PFSK-1 (cell line): Measurements from ENCODE around the gene DRGX.

Experiments
- FOXP2 ChIP-seq: optimal IDR thresholded peaks from 2 replicates; pipeline ENCODE3; 2011; ENCODE audit warnings: borderline replicate concordance, control low read depth, inconsistent platforms; ENCODE audit not compliant: insufficient read depth; ENCODE audit errors: extremely low read length, extremely low read depth
- POLR2AphosphoS5 ChIP-seq: IDR thresholded peaks from 2 replicates; pipeline ENCODE4 v1.6.1; 2012; ENCODE audit warnings: low read depth, mild to moderate bottlenecking, control low read depth, low read length, moderate library complexity
- REST ChIP-seq, 2 experiments: IDR thresholded peaks; 2 replicates each; pipeline versions ENCODE4 v1.6.1 to v1.8.0; 2011 to 2012; ENCODE audit warnings: low read depth in 2 of 2, low read length in 2 of 2, control low read depth in 1 of 2, inconsistent platforms in 1 of 2, mild to moderate bottlenecking in 1 of 2, moderate library complexity in 1 of 2; ENCODE audit not compliant: insufficient read depth in 1 of 2
- SIN3A ChIP-seq: IDR thresholded peaks from 2 replicates; pipeline ENCODE4 v1.6.1; 2012; ENCODE audit warnings: mild to moderate bottlenecking, low read length, moderate library complexity, borderline replicate concordance; ENCODE audit not compliant: insufficient read depth
- TAF1 ChIP-seq: IDR thresholded peaks from 2 replicates; pipeline ENCODE4 v1.6.1; 2012; ENCODE audit warnings: low read length, control low read depth, borderline replicate concordance; ENCODE audit not compliant: insufficient read depth

DRGX gene

GRCh38 chr10:49348593-49348992 lies 47.3 kb downstream of the DRGX start:
- TF ChIP-seq FOXP2 (no peak), REST (IDR thresholded peaks at IDR 0.05; ENCODE audit: insufficient read depth in 1 of 2, low read depth in 2 of 2, low read length in 2 of 2) (no peak), SIN3A (no peak), POLR2AphosphoS5 (no peak), TAF1 (no peak)

DNA sequence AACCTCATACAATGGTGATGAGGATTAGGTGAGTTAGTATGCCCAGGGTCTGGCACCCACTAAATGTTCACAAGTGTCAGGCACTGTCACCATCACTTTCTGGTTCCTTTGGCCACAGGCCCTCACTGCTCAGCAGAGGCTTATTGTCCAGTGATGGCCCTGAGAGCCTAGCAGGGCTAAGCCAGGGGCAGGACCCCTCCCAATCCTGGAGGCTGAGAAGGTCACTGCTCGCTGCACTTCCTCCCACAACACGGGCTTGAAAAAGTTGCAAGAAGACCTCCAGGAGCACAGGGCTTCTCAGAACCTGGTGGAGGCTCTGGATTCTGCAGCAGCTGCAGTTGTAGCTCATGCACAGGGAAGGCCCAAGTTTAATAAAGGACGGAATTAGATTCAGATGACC lies 48.1 kb downstream of the DRGX start:
- TF ChIP-seq REST (IDR thresholded peaks at IDR 0.05; ENCODE audit: insufficient read depth in 1 of 2, low read depth in 2 of 2, low read length in 2 of 2), result no peak
- no peak for TF ChIP-seq POLR2AphosphoS5
- no peak for TF ChIP-seq FOXP2
- TF ChIP-seq SIN3A, result no peak
- TF ChIP-seq TAF1, result no peak

- no peak for TF ChIP-seq REST (IDR thresholded peaks at IDR 0.05; ENCODE audit: insufficient read depth in 1 of 2, low read depth in 2 of 2, low read length in 2 of 2)
- TF ChIP-seq SIN3A, result no peak
- no peak for TF ChIP-seq TAF1
- no peak for TF ChIP-seq FOXP2
- no peak for TF ChIP-seq POLR2AphosphoS5
Measured at GRCh38 chr10:49347342-49347741, 48.5 kb downstream of the DRGX start.

- TF ChIP-seq REST (IDR thresholded peaks at IDR 0.05; ENCODE audit: insufficient read depth in 1 of 2, low read depth in 2 of 2, low read length in 2 of 2) (no peak), SIN3A (no peak), FOXP2 (no peak), POLR2AphosphoS5 (no peak), TAF1 (no peak)
Measured at GRCh38 chr10:49344840-49345239, 51.0 kb downstream of the DRGX start.

DNA sequence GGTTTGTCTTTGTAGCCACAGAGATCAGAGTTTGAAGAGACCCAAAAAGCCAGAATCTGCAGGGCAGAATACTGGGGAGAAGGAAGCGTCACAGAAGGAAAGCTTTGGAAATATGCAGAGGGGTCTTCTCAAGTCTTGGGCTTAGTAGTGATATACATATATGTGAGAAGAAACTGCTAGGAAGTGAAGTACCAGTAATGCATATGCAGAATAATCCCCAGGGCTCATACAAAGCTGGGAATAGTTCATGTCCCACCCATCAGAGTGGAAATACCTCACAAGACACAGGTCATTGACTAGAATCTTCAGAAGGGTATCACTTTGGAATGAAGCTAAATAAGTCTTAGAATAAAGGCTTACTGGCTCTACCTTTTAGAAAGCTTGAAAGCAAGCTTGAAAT lies 57.3 kb downstream of the DRGX start:
- TF ChIP-seq SIN3A (no peak), FOXP2 (no peak), TAF1 (no peak), POLR2AphosphoS5 (no peak), REST (IDR thresholded peaks at IDR 0.05; ENCODE audit: insufficient read depth in 1 of 2, low read depth in 2 of 2, low read length in 2 of 2) (no peak)
